A549 (cell line): ENCODE results near the gene FPR1. TPM values are rescaled to one million over a fixed set of nuclear protein-coding genes. Genes with fewer than 3 reads are reported as not detected.
A peak's percentile ranks its signal among the peaks of the same experiment; 100 is the strongest.

Experiments used
- CBX2 ChIP-seq: fragments of 200-600 bp; sonication (generic); IDR thresholded peaks from 2 replicates; pipeline ENCODE4 v1.6.1; 2016; ENCODE audit warnings: low read depth, mild to moderate bottlenecking, borderline replicate concordance
- EHF ChIP-seq: fragments of 250-450 bp; sonication (Bioruptor Pico); IDR thresholded peaks from 2 replicates; pipeline ENCODE4 v1.5.0; 2020; ENCODE audit warnings: mild to moderate bottlenecking
- ESRRA ChIP-seq: fragments of 150-350 bp; IDR thresholded peaks from 2 replicates; pipeline ENCODE4 v1.6.1; 2014; ENCODE audit warnings: mild to moderate bottlenecking, low read length, borderline replicate concordance
- FOSB ChIP-seq: fragments of 250-450 bp; sonication (Bioruptor Pico); IDR thresholded peaks from 2 replicates; pipeline ENCODE4 v1.5.0; 2020; ENCODE audit warnings: mild to moderate bottlenecking, moderate library complexity
- FOSL2 ChIP-seq, 2 experiments: fragments of 450-650 bp in 1 of 2; fragments of >200 bp in 1 of 2; sonication (Bioruptor Twin) in 1 of 2; formaldehyde crosslinking; IDR thresholded peaks; 2 replicates each; pipeline versions ENCODE4 v1.5.0 to v1.6.1; 2016 to 2020; ENCODE audit warnings: mild to moderate bottlenecking in 1 of 2, moderate library complexity in 1 of 2
- FOXS1 ChIP-seq: fragments of 250-450 bp; sonication (Bioruptor Pico); IDR thresholded peaks from 2 replicates; pipeline ENCODE4 v1.5.0; 2020; ENCODE audit warnings: mild to moderate bottlenecking, moderate library complexity
- HOXB13 ChIP-seq: fragments of 250-450 bp; sonication (Bioruptor Pico); IDR thresholded peaks from 2 replicates; pipeline ENCODE4 v1.5.0; 2020; ENCODE audit warnings: low read depth, mild to moderate bottlenecking, moderate library complexity
- MAFK ChIP-seq: fragments of 450-650 bp; IDR thresholded peaks from 2 replicates; pipeline ENCODE4 v1.6.1; 2014; ENCODE audit not compliant: partially characterized antibody
- NPAS2 ChIP-seq: fragments of 250-450 bp; sonication (Bioruptor Pico); IDR thresholded peaks from 2 replicates; pipeline ENCODE4 v1.8.0; 2022; ENCODE audit warnings: mild to moderate bottlenecking, moderate library complexity, borderline replicate concordance
- PHF8 ChIP-seq: fragments of 200-600 bp; sonication (generic); IDR thresholded peaks from 2 replicates; pipeline ENCODE4 v1.6.1; 2016; ENCODE audit warnings: low read depth, mild to moderate bottlenecking, antibody characterized with exemption, moderate library complexity, borderline replicate concordance
- RARB ChIP-seq: fragments of 250-450 bp; sonication (Bioruptor Pico); IDR thresholded peaks from 2 replicates; pipeline ENCODE4 v1.8.0; 2021; ENCODE audit warnings: mild to moderate bottlenecking, moderate library complexity
- RCOR1 ChIP-seq: fragments of 150-350 bp; IDR thresholded peaks from 2 replicates; pipeline ENCODE4 v1.6.1; 2014; ENCODE audit warnings: antibody characterized with exemption, low read length, low read depth
- RFX5 ChIP-seq: fragments of 450-650 bp; IDR thresholded peaks from 2 replicates; pipeline ENCODE4 v1.7.1; 2014; ENCODE audit warnings: antibody characterized with exemption, mild to moderate bottlenecking, moderate library complexity
- RNF2 ChIP-seq: fragments of 200-600 bp; sonication (generic); IDR thresholded peaks from 2 replicates; pipeline ENCODE4 v1.6.1; 2016; ENCODE audit warnings: low read depth, mild to moderate bottlenecking, antibody characterized with exemption, moderate library complexity, borderline replicate concordance
- ZFP36 ChIP-seq: fragments of 450-650 bp; IDR thresholded peaks from 2 replicates; pipeline ENCODE4 v1.6.1; 2014; ENCODE audit warnings: borderline replicate concordance; ENCODE audit not compliant: partially characterized antibody
- ZSCAN20 ChIP-seq: fragments of 250-450 bp; sonication (Bioruptor Pico); IDR thresholded peaks from 2 replicates; pipeline ENCODE4 v1.8.0; 2022; ENCODE audit warnings: mild to moderate bottlenecking, moderate library complexity
- polyA plus RNA-seq, 4 experiments: library from polyadenylated mRNA; depleted of rRNA in 3 of 4; stranded (reverse); fragments of >200 nt; fragmentation: RNase III in 1 of 4; extraction: RNeasy Plus Mini Kit Qiagen cat#74134 plus additional on column Dnase treatment in 1 of 4; gene quantifications; 2 replicates in 3 of 4; 3 replicates in 1 of 4; pipeline ENCODE4 v1.2.3, GENCODE V29; 2011 to 2017
- TF ChIP-seq, protein P1 (sequence below): fragments of 150-350 bp; IDR thresholded peaks from 2 replicates; pipeline ENCODE4 v1.6.1; 2014; ENCODE audit warnings: low read depth, mild to moderate bottlenecking, low read length
- TF ChIP-seq, protein P2 (sequence below): fragments of 250-450 bp; sonication (Bioruptor Pico); IDR thresholded peaks from 2 replicates; pipeline ENCODE4 v1.5.0; 2021; ENCODE audit warnings: mild to moderate bottlenecking, moderate library complexity, borderline replicate concordance
- TF ChIP-seq, protein P3 (sequence below): IDR thresholded peaks from 2 replicates; pipeline ENCODE4 v1.6.1; 2012
- TF ChIP-seq, protein P4 (sequence below): fragments of 200-600 bp; sonication (generic); IDR thresholded peaks from 2 replicates; pipeline ENCODE4 v1.6.1; 2016; ENCODE audit warnings: antibody characterized with exemption, mild to moderate bottlenecking, moderate library complexity

FPR1 gene
- polyA plus RNA-seq, 2 of the 4 experiments (the other 2 are of a cell fraction) = not detected

DNA sequence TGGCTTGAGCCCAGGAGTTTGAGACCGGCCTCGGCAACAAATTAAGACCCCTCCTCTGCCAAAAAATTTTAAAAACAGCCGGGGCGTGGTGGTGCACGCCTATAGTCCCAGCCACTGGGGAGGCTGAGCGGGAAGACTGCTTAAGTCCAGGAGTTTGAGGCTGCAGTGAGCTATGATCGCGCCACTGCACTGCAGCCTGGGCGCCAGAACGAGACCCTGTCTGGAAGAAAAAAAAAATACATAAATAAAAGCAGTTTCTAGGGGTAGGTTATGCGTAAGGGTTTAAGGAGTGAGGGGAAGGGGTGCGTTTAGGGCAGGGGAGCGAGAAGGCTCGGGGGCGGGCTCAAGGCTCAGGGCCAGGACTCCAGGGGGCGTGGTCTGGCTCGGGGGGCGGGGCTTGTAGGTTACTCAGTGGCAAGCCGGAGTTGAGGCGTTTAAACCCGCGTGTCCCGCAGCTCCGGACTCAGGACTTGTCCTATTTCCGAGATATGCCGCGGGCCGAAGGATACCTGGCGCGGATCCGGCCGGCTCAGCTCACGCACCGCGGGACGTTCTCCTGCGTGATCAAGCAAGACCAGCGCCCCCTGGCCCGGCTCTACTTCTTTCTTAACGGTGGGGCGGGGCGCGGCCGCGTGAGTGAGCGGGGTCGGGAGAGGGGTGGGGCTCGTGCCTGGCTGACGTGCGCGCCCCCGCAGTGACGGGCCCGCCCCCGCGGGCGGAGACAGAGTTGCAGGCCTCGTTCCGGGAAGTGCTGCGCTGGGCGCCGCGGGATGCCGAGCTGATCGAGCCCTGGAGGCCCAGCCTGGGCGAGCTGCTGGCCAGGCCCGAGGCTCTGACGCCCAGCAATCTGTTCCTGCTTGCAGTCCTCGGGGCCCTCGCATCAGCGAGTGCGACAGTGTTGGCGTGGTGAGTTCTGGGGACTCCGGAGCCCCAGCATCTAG, 47.8 kb downstream of the FPR1 start (continued):
- TF ChIP-seq FOSL2 (IDR thresholded peaks at IDR 0.05) (no peak), FOSL2 (CRISPR knock-in tag; IDR thresholded peaks at IDR 0.05) (no peak), PHF8 (peak; percentile 52; the same call in 1 of the 2 replicates), RFX5 (no peak), FOSB (CRISPR knock-in tag) (no peak), RARB (CRISPR knock-in tag) (no peak), ESRRA (no peak), RNF2 (no peak), ZSCAN20 (no peak), FOXS1 (CRISPR knock-in tag) (no peak), NPAS2 (CRISPR knock-in tag) (no peak), MAFK (no peak), CBX2 (no peak), EHF (CRISPR knock-in tag) (no peak; the same call in 1 of the 2 replicates), HOXB13 (CRISPR knock-in tag) (no peak), ZFP36 (no peak), RCOR1 (no peak)
- TF ChIP-seq, protein P1, sequence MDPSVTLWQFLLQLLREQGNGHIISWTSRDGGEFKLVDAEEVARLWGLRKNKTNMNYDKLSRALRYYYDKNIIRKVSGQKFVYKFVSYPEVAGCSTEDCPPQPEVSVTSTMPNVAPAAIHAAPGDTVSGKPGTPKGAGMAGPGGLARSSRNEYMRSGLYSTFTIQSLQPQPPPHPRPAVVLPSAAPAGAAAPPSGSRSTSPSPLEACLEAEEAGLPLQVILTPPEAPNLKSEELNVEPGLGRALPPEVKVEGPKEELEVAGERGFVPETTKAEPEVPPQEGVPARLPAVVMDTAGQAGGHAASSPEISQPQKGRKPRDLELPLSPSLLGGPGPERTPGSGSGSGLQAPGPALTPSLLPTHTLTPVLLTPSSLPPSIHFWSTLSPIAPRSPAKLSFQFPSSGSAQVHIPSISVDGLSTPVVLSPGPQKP = no peak
- TF ChIP-seq, protein P2, sequence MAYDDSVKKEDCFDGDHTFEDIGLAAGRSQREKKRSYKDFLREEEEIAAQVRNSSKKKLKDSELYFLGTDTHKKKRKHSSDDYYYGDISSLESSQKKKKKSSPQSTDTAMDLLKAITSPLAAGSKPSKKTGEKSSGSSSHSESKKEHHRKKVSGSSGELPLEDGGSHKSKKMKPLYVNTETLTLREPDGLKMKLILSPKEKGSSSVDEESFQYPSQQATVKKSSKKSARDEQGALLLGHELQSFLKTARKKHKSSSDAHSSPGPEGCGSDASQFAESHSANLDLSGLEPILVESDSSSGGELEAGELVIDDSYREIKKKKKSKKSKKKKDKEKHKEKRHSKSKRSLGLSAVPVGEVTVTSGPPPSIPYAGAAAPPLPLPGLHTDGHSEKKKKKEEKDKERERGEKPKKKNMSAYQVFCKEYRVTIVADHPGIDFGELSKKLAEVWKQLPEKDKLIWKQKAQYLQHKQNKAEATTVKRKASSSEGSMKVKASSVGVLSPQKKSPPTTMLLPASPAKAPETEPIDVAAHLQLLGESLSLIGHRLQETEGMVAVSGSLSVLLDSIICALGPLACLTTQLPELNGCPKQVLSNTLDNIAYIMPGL (CRISPR knock-in tag) = no peak
- TF ChIP-seq, protein P3, sequence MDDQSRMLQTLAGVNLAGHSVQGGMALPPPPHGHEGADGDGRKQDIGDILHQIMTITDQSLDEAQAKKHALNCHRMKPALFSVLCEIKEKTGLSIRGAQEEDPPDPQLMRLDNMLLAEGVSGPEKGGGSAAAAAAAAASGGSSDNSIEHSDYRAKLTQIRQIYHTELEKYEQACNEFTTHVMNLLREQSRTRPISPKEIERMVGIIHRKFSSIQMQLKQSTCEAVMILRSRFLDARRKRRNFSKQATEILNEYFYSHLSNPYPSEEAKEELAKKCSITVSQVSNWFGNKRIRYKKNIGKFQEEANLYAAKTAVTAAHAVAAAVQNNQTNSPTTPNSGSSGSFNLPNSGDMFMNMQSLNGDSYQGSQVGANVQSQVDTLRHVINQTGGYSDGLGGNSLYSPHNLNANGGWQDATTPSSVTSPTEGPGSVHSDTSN = peak; percentile 76
- TF ChIP-seq, protein P4, sequence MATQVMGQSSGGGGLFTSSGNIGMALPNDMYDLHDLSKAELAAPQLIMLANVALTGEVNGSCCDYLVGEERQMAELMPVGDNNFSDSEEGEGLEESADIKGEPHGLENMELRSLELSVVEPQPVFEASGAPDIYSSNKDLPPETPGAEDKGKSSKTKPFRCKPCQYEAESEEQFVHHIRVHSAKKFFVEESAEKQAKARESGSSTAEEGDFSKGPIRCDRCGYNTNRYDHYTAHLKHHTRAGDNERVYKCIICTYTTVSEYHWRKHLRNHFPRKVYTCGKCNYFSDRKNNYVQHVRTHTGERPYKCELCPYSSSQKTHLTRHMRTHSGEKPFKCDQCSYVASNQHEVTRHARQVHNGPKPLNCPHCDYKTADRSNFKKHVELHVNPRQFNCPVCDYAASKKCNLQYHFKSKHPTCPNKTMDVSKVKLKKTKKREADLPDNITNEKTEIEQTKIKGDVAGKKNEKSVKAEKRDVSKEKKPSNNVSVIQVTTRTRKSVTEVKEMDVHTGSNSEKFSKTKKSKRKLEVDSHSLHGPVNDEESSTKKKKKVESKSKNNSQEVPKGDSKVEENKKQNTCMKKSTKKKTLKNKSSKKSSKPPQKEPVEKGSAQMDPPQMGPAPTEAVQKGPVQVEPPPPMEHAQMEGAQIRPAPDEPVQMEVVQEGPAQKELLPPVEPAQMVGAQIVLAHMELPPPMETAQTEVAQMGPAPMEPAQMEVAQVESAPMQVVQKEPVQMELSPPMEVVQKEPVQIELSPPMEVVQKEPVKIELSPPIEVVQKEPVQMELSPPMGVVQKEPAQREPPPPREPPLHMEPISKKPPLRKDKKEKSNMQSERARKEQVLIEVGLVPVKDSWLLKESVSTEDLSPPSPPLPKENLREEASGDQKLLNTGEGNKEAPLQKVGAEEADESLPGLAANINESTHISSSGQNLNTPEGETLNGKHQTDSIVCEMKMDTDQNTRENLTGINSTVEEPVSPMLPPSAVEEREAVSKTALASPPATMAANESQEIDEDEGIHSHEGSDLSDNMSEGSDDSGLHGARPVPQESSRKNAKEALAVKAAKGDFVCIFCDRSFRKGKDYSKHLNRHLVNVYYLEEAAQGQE = no peak
